Measurements from ENCODE around the gene PCDHGA2. TPM values are rescaled to one million over a fixed set of nuclear protein-coding genes. Genes with fewer than 3 reads are reported as not detected.

Gene PCDHGA2
- total and polyA plus RNA-seq, 2 donors (not counting 1 experiment from before 2014, with no cell fraction given), result 4.5 to 5.8 TPM

GRCh38 chr5:141349917-141350619 lies 11.5 kb downstream of the PCDHGA2 start, which contains the start of gene PCDHGB1:
PCDHGB1 (plus strand) TSS chr5:141350099; CDS start chr5:141350261, 162 bp downstream.
- Histone ChIP-seq H3K79me2 (ENCODE audit: control insufficient read depth, insufficient read depth, low read length) (no peaks in the 10 kb centered on the region), H3K27me3 (ENCODE audit: control insufficient read depth, insufficient read depth, low read length) (peaks cover 13% of the 10 kb centered on the region), H4K20me1 (ENCODE audit: control insufficient read depth, extremely low read depth, insufficient read depth, low read length) (no peaks in the 10 kb centered on the region), H2AFZ (ENCODE audit: low read length) (peak within 1 kb of the TSS; percentile 22), H3K9me3 (ENCODE audit: control insufficient read depth, insufficient read depth, low read depth, low read length) (no peaks in the 10 kb centered on the region), H3K9ac (ENCODE audit: insufficient read depth, low read length) (no peak within 1 kb of the TSS), H3K4me1 (ENCODE audit: control insufficient read depth, extremely low read depth, insufficient read depth, low read length) (no peaks in the 10 kb centered on the region), H3K4me2 (ENCODE audit: extremely low read depth, insufficient read depth, low read length) (peak within 1 kb of the TSS; percentile 45), H3K36me3 (ENCODE audit: control insufficient read depth, insufficient read depth, low read length) (no peaks in the 10 kb centered on the region), H3K27ac (ENCODE audit: insufficient read depth, low read length) (no peak within 1 kb of the TSS), H3K4me3 (replicated peaks in 1 of 4; ENCODE audit: control extremely low read depth in 1 of 4, insufficient read depth in 1 of 4, low read depth in 3 of 4, low read length in 4 of 4) (peak within 1 kb of the TSS; percentile 21 to 50 (median 38))
- DNase-seq (ENCODE audit: low read depth in 2 of 2), result peak; percentile 60 to 64
- no peak for TF ChIP-seq EZH2 (IDR thresholded peaks at IDR 0.05; ENCODE audit: low read length, missing control alignments)
- peak; percentile 53 to 60 for TF ChIP-seq CTCF (conservative IDR thresholded peaks at IDR 0.05 in 1 of 2, IDR thresholded peaks at IDR 0.05 in 1 of 2; ENCODE audit: low read depth in 1 of 2, low read length in 2 of 2)

- peaks cover 10% of the 10 kb centered on the region for H3K27me3 ChIP-seq (ENCODE audit: control insufficient read depth, insufficient read depth, low read length)
- no peaks in the 10 kb centered on the region for H3K4me1 ChIP-seq (ENCODE audit: control insufficient read depth, extremely low read depth, insufficient read depth, low read length)
- H3K4me3 ChIP-seq (replicated peaks in 1 of 4; ENCODE audit: control extremely low read depth in 1 of 4, insufficient read depth in 1 of 4, low read depth in 3 of 4, low read length in 4 of 4), result no peak overlapping the region
- H3K9me3 ChIP-seq (ENCODE audit: control insufficient read depth, insufficient read depth, low read depth, low read length), result no peaks in the 10 kb centered on the region
- H2AFZ ChIP-seq (ENCODE audit: low read length), result no peak overlapping the region
- H3K36me3 ChIP-seq (ENCODE audit: control insufficient read depth, insufficient read depth, low read length), result no peaks in the 10 kb centered on the region
- no peak for DNase-seq (ENCODE audit: low read depth in 2 of 2)
- no peak for TF ChIP-seq EZH2 (IDR thresholded peaks at IDR 0.05; ENCODE audit: low read length, missing control alignments)
- TF ChIP-seq CTCF (conservative IDR thresholded peaks at IDR 0.05 in 1 of 2, IDR thresholded peaks at IDR 0.05 in 1 of 2; ENCODE audit: low read depth in 1 of 2, low read length in 2 of 2), result no peak
- H3K27ac ChIP-seq (ENCODE audit: insufficient read depth, low read length), result no peak overlapping the region
- H3K9ac ChIP-seq (ENCODE audit: insufficient read depth, low read length), result no peak overlapping the region
- H3K4me2 ChIP-seq (ENCODE audit: extremely low read depth, insufficient read depth, low read length), result no peak overlapping the region
- H4K20me1 ChIP-seq (ENCODE audit: control insufficient read depth, extremely low read depth, insufficient read depth, low read length), result no peaks in the 10 kb centered on the region
- no peaks in the 10 kb centered on the region for H3K79me2 ChIP-seq (ENCODE audit: control insufficient read depth, insufficient read depth, low read length)
Observed at GRCh38 chr5:141351591-141351990, 13.0 kb downstream of the PCDHGA2 start.

GRCh38 chr5:141354900-141355469 lies 16.4 kb downstream of the PCDHGA2 start, which contains the start of gene PCDHGA4:
PCDHGA4 (plus strand) TSS chr5:141355021; CDS start chr5:141355108, 87 bp downstream.
- H3K79me2 ChIP-seq (ENCODE audit: control insufficient read depth, insufficient read depth, low read length), result no peaks in the 10 kb centered on the region
- H3K27ac ChIP-seq (ENCODE audit: insufficient read depth, low read length), result no peak within 1 kb of the TSS
- no peaks in the 10 kb centered on the region for H4K20me1 ChIP-seq (ENCODE audit: control insufficient read depth, extremely low read depth, insufficient read depth, low read length)
- no peak for TF ChIP-seq EZH2 (IDR thresholded peaks at IDR 0.05; ENCODE audit: low read length, missing control alignments)
- TF ChIP-seq CTCF (conservative IDR thresholded peaks at IDR 0.05 in 1 of 2, IDR thresholded peaks at IDR 0.05 in 1 of 2; ENCODE audit: low read depth in 1 of 2, low read length in 2 of 2), result peak; percentile 36 to 50
- no peak within 1 kb of the TSS for H2AFZ ChIP-seq (ENCODE audit: low read length)
- H3K4me2 ChIP-seq (ENCODE audit: extremely low read depth, insufficient read depth, low read length), result peak within 1 kb of the TSS; percentile 25
- H3K4me3 ChIP-seq (replicated peaks in 1 of 4; ENCODE audit: control extremely low read depth in 1 of 4, insufficient read depth in 1 of 4, low read depth in 3 of 4, low read length in 4 of 4), result peak within 1 kb of the TSS; percentile 23 to 51 (median 42)
- H3K9ac ChIP-seq (ENCODE audit: insufficient read depth, low read length), result no peak within 1 kb of the TSS
- H3K27me3 ChIP-seq (ENCODE audit: control insufficient read depth, insufficient read depth, low read length), result peaks cover 10% of the 10 kb centered on the region
- peak in 1 of 2 donors; percentile 37 for DNase-seq (ENCODE audit: low read depth in 2 of 2)
- no peaks in the 10 kb centered on the region for H3K9me3 ChIP-seq (ENCODE audit: control insufficient read depth, insufficient read depth, low read depth, low read length)
- H3K36me3 ChIP-seq (ENCODE audit: control insufficient read depth, insufficient read depth, low read length), result no peaks in the 10 kb centered on the region
- no peaks in the 10 kb centered on the region for H3K4me1 ChIP-seq (ENCODE audit: control insufficient read depth, extremely low read depth, insufficient read depth, low read length)
